ENCODE measurements around the gene TMEM69. TPM values are rescaled to one million over a fixed set of nuclear protein-coding genes. Genes with fewer than 3 reads are reported as not detected.

The TMEM69 gene
- total and polyA plus RNA-seq, 4 donors, result 8.0 to 13.0 (median 12.0) TPM

- no peaks in the 10 kb centered on the region for H3K9me3 ChIP-seq (ENCODE audit: control insufficient read depth in 4 of 4, low read length in 3 of 4)
- H3K9ac ChIP-seq (ENCODE audit: low read depth in 1 of 2, low read length in 2 of 2), result no peak overlapping the region
- peaks cover 14 to 38% (median 30%) of the 10 kb centered on the region in 4 donors for H3K4me1 ChIP-seq (ENCODE audit: control insufficient read depth in 4 of 4, insufficient read depth in 4 of 4, low read length in 3 of 4)
- H3K27ac ChIP-seq (ENCODE audit: low read depth in 1 of 2, low read length in 2 of 2), result peak overlapping the region in 1 of 2 donors; percentile 78
- TF ChIP-seq GABPA (IDR thresholded peaks at IDR 0.05 in 1 of 2, conservative IDR thresholded peaks at IDR 0.05 in 1 of 2) (no peak), REST (IDR thresholded peaks at IDR 0.05) (no peak), HNF4G (IDR thresholded peaks at IDR 0.05) (no peak), SP1 (IDR thresholded peaks at IDR 0.05) (no peak), ATF3 (IDR thresholded peaks at IDR 0.05) (no peak), CTCF (IDR thresholded peaks at IDR 0.05; ENCODE audit: low read depth, low read length, missing input control) (no peak), FOXA1 (IDR thresholded peaks at IDR 0.05) (no peak), EGR1 (IDR thresholded peaks at IDR 0.05; ENCODE audit: low read depth in 2 of 2) (no peak), JUND (IDR thresholded peaks at IDR 0.05) (no peak), HNF4A (conservative IDR thresholded peaks at IDR 0.05) (no peak)
- H3K27me3 ChIP-seq (ENCODE audit: control insufficient read depth in 4 of 4, insufficient read depth in 4 of 4, low read length in 3 of 4), result no peaks in the 10 kb centered on the region
- H3K36me3 ChIP-seq (ENCODE audit: control insufficient read depth in 4 of 4, insufficient read depth in 3 of 4, low read depth in 1 of 4, low read length in 3 of 4), result peaks cover 8 to 33% (median 22%) of the 10 kb centered on the region in 4 donors
- DNase-seq (ENCODE audit: low spot score), result no peak
- WGBS, result 98% methylated on average over 2 of the region's 2 CpGs
- no peak overlapping the region for H3K4me3 ChIP-seq (ENCODE audit: low read depth in 1 of 3, low read length in 3 of 3)
These were observed 28.8 kb upstream of the TMEM69 start for GRCh38 chr1:45659222-45659621.

- no peak for TF ChIP-seq TAF1 (conservative IDR thresholded peaks at IDR 0.05)
- H3K9me3 ChIP-seq (ENCODE audit: control insufficient read depth in 4 of 4, low read length in 3 of 4), result no peaks in the 10 kb centered on the region
- peaks cover 4 to 23% (median 13%) of the 10 kb centered on the region in 4 donors for H3K36me3 ChIP-seq (ENCODE audit: control insufficient read depth in 4 of 4, insufficient read depth in 3 of 4, low read depth in 1 of 4, low read length in 3 of 4)
- no peak overlapping the region for H3K9ac ChIP-seq (ENCODE audit: low read depth in 1 of 2, low read length in 2 of 2)
- no peak overlapping the region for H3K27ac ChIP-seq (ENCODE audit: low read depth in 1 of 2, low read length in 2 of 2)
- WGBS, result 67% methylated on average over 2 of the region's 2 CpGs
- H3K27me3 ChIP-seq (ENCODE audit: control insufficient read depth in 4 of 4, insufficient read depth in 4 of 4, low read length in 3 of 4), result no peaks in the 10 kb centered on the region
- peaks cover 14 to 41% (median 30%) of the 10 kb centered on the region in 4 donors for H3K4me1 ChIP-seq (ENCODE audit: control insufficient read depth in 4 of 4, insufficient read depth in 4 of 4, low read length in 3 of 4)
- DNase-seq (ENCODE audit: low spot score), result no peak
- H3K4me3 ChIP-seq (ENCODE audit: low read depth in 1 of 3, low read length in 3 of 3), result no peak overlapping the region
These were observed 27.6 kb upstream of the TMEM69 start for GRCh38 chr1:45660336-45660735.

- H3K36me3 ChIP-seq (ENCODE audit: control insufficient read depth in 4 of 4, insufficient read depth in 3 of 4, low read depth in 1 of 4, low read length in 3 of 4), result no peaks in the 10 kb centered on the region
- 90% methylated on average over 2 of the region's 2 CpGs for WGBS
- H3K4me3 ChIP-seq (ENCODE audit: low read depth in 1 of 3, low read length in 3 of 3), result no peak overlapping the region
- peaks cover 9 to 33% (median 17%) of the 10 kb centered on the region in 4 donors for H3K4me1 ChIP-seq (ENCODE audit: control insufficient read depth in 4 of 4, insufficient read depth in 4 of 4, low read length in 3 of 4)
- no peak for DNase-seq (ENCODE audit: low spot score)
- H3K9me3 ChIP-seq (ENCODE audit: control insufficient read depth in 4 of 4, low read length in 3 of 4), result no peaks in the 10 kb centered on the region
- no peak overlapping the region for H3K27ac ChIP-seq (ENCODE audit: low read depth in 1 of 2, low read length in 2 of 2)
- H3K9ac ChIP-seq (ENCODE audit: low read depth in 1 of 2, low read length in 2 of 2), result no peak overlapping the region
- no peaks in the 10 kb centered on the region for H3K27me3 ChIP-seq (ENCODE audit: control insufficient read depth in 4 of 4, insufficient read depth in 4 of 4, low read length in 3 of 4)
- TF ChIP-seq MAX (IDR thresholded peaks at IDR 0.05), result no peak
- TF ChIP-seq FOXA2 (IDR thresholded peaks at IDR 0.05), result no peak
- TF ChIP-seq FOXA1 (IDR thresholded peaks at IDR 0.05), result no peak
- no peak for TF ChIP-seq HNF4G (IDR thresholded peaks at IDR 0.05)
- TF ChIP-seq RXRA (IDR thresholded peaks at IDR 0.05), result no peak
- no peak for TF ChIP-seq YY1 (IDR thresholded peaks at IDR 0.05)
- TF ChIP-seq SP1 (IDR thresholded peaks at IDR 0.05), result no peak
- no peak for TF ChIP-seq HNF4A (conservative IDR thresholded peaks at IDR 0.05)
- no peak for TF ChIP-seq JUND (IDR thresholded peaks at IDR 0.05)
- TF ChIP-seq ZBTB33 (IDR thresholded peaks at IDR 0.05), result no peak
- no peak for TF ChIP-seq REST (IDR thresholded peaks at IDR 0.05)
- TF ChIP-seq RAD21 (IDR thresholded peaks at IDR 0.05), result no peak
These were observed 21.1 kb upstream of the TMEM69 start for GRCh38 chr1:45666836-45667235.

Data from liver (tissue), 9 donors.